ENCODE results near the gene BRAF. TPM values are rescaled to one million over a fixed set of nuclear protein-coding genes. Genes with fewer than 3 reads are reported as not detected.
"Not testable (repeated sequence)": the region's sequence is repeated elsewhere in the genome, so short reads cannot be mapped to it uniquely, and the experiment has no call there.

BRAF gene
- total RNA-seq, 3 donors from 2014 or later, result 25.5 to 44.2 (median 29.2) TPM

GRCh38 chr7:140714331-140715040 lies 210.2 kb downstream of the BRAF start:
- no peak for TF ChIP-seq CTCF (IDR thresholded peaks at IDR 0.05)
- H3K9me3 ChIP-seq, result no peaks in the 10 kb centered on the region
- intact Hi-C loops (cut with DNase I, micrococcal nuclease), result no loop called here
- H3K36me3 ChIP-seq (ENCODE audit: low read depth), result no peaks in the 10 kb centered on the region
- ATAC-seq (no peak), DNase-seq (no peak)
- H3K4me3 ChIP-seq, result no peak overlapping the region
- no peaks in the 10 kb centered on the region for H3K4me1 ChIP-seq (ENCODE audit: low read depth)

- DNase-seq; H3K4me3 ChIP-seq; H3K4me1 ChIP-seq (ENCODE audit: low read depth); H3K36me3 ChIP-seq (ENCODE audit: low read depth); intact Hi-C loops (cut with DNase I, micrococcal nuclease); H3K9me3 ChIP-seq; ATAC-seq: not testable (repeated sequence)
Observed at GRCh38 chr7:140712392-140712791, 212.3 kb downstream of the BRAF start.

- intact Hi-C loops (cut with DNase I, micrococcal nuclease); H3K36me3 ChIP-seq (ENCODE audit: low read depth); DNase-seq; ATAC-seq; H3K4me3 ChIP-seq; H3K9me3 ChIP-seq; H3K4me1 ChIP-seq (ENCODE audit: low read depth): not testable (repeated sequence)
Observed at GRCh38 chr7:140708764-140709163, 216.0 kb downstream of the BRAF start.

- intact Hi-C loops (cut with DNase I, micrococcal nuclease), result no loop called here
- no peak for DNase-seq
- Histone ChIP-seq H3K36me3 (ENCODE audit: low read depth) (no peaks in the 10 kb centered on the region), H3K4me3 (no peak overlapping the region), H3K4me1 (ENCODE audit: low read depth) (no peaks in the 10 kb centered on the region), H3K9me3 (no peaks in the 10 kb centered on the region)
- no peak for ATAC-seq
- no peak for TF ChIP-seq CTCF (IDR thresholded peaks at IDR 0.05)
Observed at GRCh38 chr7:140707132-140707531, 217.6 kb downstream of the BRAF start.

- Histone ChIP-seq H3K4me1 (ENCODE audit: low read depth) (no peaks in the 10 kb centered on the region), H3K4me3 (no peak overlapping the region), H3K36me3 (ENCODE audit: low read depth) (no peaks in the 10 kb centered on the region), H3K9me3 (no peaks in the 10 kb centered on the region)
- ATAC-seq (no peak), DNase-seq (no peak)
- no peak for TF ChIP-seq CTCF (IDR thresholded peaks at IDR 0.05)
- intact Hi-C loops (cut with DNase I, micrococcal nuclease), result no loop called here
Observed at GRCh38 chr7:140704205-140704604, 220.5 kb downstream of the BRAF start.

- TF ChIP-seq CTCF (IDR thresholded peaks at IDR 0.05), result no peak
- Histone ChIP-seq H3K36me3 (ENCODE audit: low read depth) (no peaks in the 10 kb centered on the region), H3K4me3 (no peak overlapping the region), H3K4me1 (ENCODE audit: low read depth) (peaks cover 9% of the 10 kb centered on the region), H3K9me3 (no peaks in the 10 kb centered on the region)
- ATAC-seq (no peak), DNase-seq (no peak)
- intact Hi-C loops (cut with DNase I, micrococcal nuclease), result no loop called here
Observed at GRCh38 chr7:140702774-140703173, 222.0 kb downstream of the BRAF start.

- no peak for TF ChIP-seq CTCF (IDR thresholded peaks at IDR 0.05)
- DNase-seq, result no peak
- peaks cover 20% of the 10 kb centered on the region for H3K4me1 ChIP-seq (ENCODE audit: low read depth)
- H3K4me3 ChIP-seq, result no peak overlapping the region
- H3K9me3 ChIP-seq, result no peaks in the 10 kb centered on the region
- intact Hi-C loops (cut with DNase I, micrococcal nuclease), result no loop called here
- no peaks in the 10 kb centered on the region for H3K36me3 ChIP-seq (ENCODE audit: low read depth)
- no peak for ATAC-seq
Observed at GRCh38 chr7:140698477-140698876, 226.3 kb downstream of the BRAF start.

Data from mucosa of descending colon (tissue), 3 donors.